Duodenal mucosa (tissue), 2 donors: ENCODE data around the gene GPATCH2L.

Source experiments
- H3K27ac ChIP-seq: one replicate; pipeline ENCODE4 v1.7.0; 2013; ENCODE audit warnings: low read depth, low read length
- H3K27me3 ChIP-seq, 2 donors: one replicate each; pipeline ENCODE4 v1.7.0; 2013; ENCODE audit warnings: low read length in 2 of 2, control low read depth in 1 of 2; ENCODE audit not compliant: insufficient read depth in 2 of 2, control insufficient read depth in 1 of 2
- H3K36me3 ChIP-seq, 2 donors: one replicate each; pipeline ENCODE4 v1.7.0; 2013; ENCODE audit warnings: low read length in 2 of 2, control low read depth in 1 of 2; ENCODE audit not compliant: insufficient read depth in 2 of 2, control insufficient read depth in 1 of 2
- H3K4me1 ChIP-seq, 2 donors: one replicate each; pipeline ENCODE4 v1.7.0; 2013; ENCODE audit warnings: low read length in 2 of 2, control low read depth in 1 of 2; ENCODE audit not compliant: insufficient read depth in 2 of 2, control insufficient read depth in 1 of 2
- H3K4me3 ChIP-seq, 2 donors: one replicate each; pipeline ENCODE4 v1.7.0; 2013; ENCODE audit warnings: low read length in 2 of 2, low read depth in 1 of 2
- H3K9ac ChIP-seq, 2 donors: one replicate each; pipeline ENCODE4 v1.7.0; 2013; ENCODE audit warnings: low read length in 2 of 2, low read depth in 1 of 2
- H3K9me3 ChIP-seq, 2 donors: one replicate each; pipeline ENCODE4 v1.7.0; 2013; ENCODE audit warnings: low read length in 2 of 2, control low read depth in 1 of 2; ENCODE audit not compliant: control insufficient read depth in 1 of 2

Gene GPATCH2L

DNA sequence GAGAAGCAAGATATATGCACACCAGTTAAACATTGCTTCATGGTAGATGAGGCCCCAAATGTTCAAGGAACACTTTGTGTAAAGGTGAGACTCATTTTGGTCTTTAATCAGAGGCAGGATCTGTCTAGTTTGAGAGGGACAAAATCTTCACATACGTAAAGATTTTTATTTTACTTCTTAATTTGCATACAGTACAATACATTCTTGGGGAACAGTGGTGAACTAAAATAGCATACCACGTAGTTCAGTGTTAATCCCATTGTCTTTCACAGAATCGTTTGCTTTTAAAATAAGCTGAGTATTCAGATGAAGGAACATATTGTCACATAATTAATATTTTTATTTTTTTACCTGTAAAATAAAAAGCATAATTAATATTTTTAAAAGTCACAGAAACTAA lies 43.3 kb downstream of the GPATCH2L start:
- Histone ChIP-seq H3K4me3 (no peak overlapping the region), H3K36me3 (peaks cover 19 to 67% of the 10 kb centered on the region in 2 donors), H3K9ac (no peak overlapping the region), H3K27me3 (no peaks in the 10 kb centered on the region), H3K4me1 (no peaks in the 10 kb centered on the region), H3K27ac (no peak overlapping the region), H3K9me3 (no peaks in the 10 kb centered on the region)

- H3K4me3 ChIP-seq: no peak overlapping the region
- no peaks in the 10 kb centered on the region for H3K9me3 ChIP-seq
- H3K4me1 ChIP-seq: no peaks in the 10 kb centered on the region
- H3K27ac ChIP-seq: no peak overlapping the region
- H3K36me3 ChIP-seq: peaks cover 17 to 70% of the 10 kb centered on the region in 2 donors
- no peak overlapping the region for H3K9ac ChIP-seq
- no peaks in the 10 kb centered on the region for H3K27me3 ChIP-seq
These were observed 45.4 kb downstream of the GPATCH2L start for GRCh38 chr14:76196980-76197695.

DNA sequence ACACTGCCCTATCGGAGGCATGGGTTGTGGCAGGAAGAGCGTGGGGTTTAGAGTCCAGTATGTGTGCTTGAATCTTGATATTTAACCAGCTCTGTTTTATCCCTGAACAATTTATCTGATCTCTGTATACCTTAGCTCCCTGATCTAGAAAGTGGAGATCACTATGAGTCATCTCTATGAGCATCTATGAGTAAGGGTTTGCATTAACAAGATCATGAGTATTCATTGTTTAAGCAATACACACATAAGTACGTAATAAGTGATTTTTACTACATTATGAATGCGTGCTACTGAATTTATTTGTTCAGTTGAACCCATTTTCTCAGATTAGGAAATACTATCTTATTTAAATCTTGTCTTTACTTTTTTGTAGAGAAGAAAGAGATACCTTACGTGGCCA lies 49.4 kb downstream of the GPATCH2L start:
- H3K9me3 ChIP-seq: no peaks in the 10 kb centered on the region
- H3K27ac ChIP-seq: no peak overlapping the region
- H3K4me3 ChIP-seq: no peak overlapping the region
- H3K27me3 ChIP-seq: no peaks in the 10 kb centered on the region
- H3K9ac ChIP-seq: no peak overlapping the region
- H3K4me1 ChIP-seq: no peaks in the 10 kb centered on the region
- peaks cover 4 to 59% of the 10 kb centered on the region in 2 donors for H3K36me3 ChIP-seq

GRCh38 chr14:76203086-76204001 lies 51.6 kb downstream of the GPATCH2L start:
- Histone ChIP-seq H3K4me1 (no peaks in the 10 kb centered on the region), H3K36me3 (peaks cover 3 to 42% of the 10 kb centered on the region in 2 donors), H3K9me3 (no peaks in the 10 kb centered on the region), H3K9ac (no peak overlapping the region), H3K27me3 (no peaks in the 10 kb centered on the region), H3K4me3 (no peak overlapping the region), H3K27ac (no peak overlapping the region)

GRCh38 chr14:76204461-76205230 lies 52.9 kb downstream of the GPATCH2L start:
- H3K27ac ChIP-seq: no peak overlapping the region
- H3K9me3 ChIP-seq: no peaks in the 10 kb centered on the region
- no peak overlapping the region for H3K4me3 ChIP-seq
- peaks cover 3 to 35% of the 10 kb centered on the region in 2 donors for H3K36me3 ChIP-seq
- no peaks in the 10 kb centered on the region for H3K27me3 ChIP-seq
- H3K9ac ChIP-seq: no peak overlapping the region
- H3K4me1 ChIP-seq: no peaks in the 10 kb centered on the region

GRCh38 chr14:76205708-76206107 lies 54.0 kb downstream of the GPATCH2L start:
- no peak overlapping the region for H3K9ac ChIP-seq
- H3K27me3 ChIP-seq: no peaks in the 10 kb centered on the region
- H3K4me3 ChIP-seq: no peak overlapping the region
- no peaks in the 10 kb centered on the region for H3K4me1 ChIP-seq
- no peaks in the 10 kb centered on the region for H3K9me3 ChIP-seq
- no peak overlapping the region for H3K27ac ChIP-seq
- H3K36me3 ChIP-seq: peaks cover 3 to 32% of the 10 kb centered on the region in 2 donors

GRCh38 chr14:76208340-76208739 lies 56.6 kb downstream of the GPATCH2L start:
- Histone ChIP-seq H3K27me3 (no peaks in the 10 kb centered on the region), H3K9me3 (no peaks in the 10 kb centered on the region), H3K4me3 (no peak overlapping the region), H3K36me3 (peaks cover 0 to 11% of the 10 kb centered on the region in 2 donors), H3K27ac (no peak overlapping the region), H3K4me1 (no peaks in the 10 kb centered on the region), H3K9ac (no peak overlapping the region)

DNA sequence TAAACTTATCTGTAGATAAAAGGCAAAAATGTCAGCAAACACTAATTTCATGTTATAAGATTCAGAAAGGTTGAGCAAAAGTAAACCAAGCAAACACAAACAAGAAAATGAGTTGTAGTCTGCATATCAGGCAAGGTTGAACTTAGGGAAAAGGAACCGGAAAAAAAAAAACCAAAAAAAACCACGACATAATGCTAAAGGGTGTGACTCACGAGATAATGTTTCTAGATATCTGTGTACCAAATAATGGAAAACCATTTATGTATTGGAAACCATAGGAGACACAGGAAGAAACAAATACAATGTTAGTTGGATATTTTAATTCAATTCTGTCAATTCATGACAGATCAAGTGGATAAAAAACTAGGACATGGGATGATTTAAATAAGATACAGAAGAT lies 60.5 kb downstream of the GPATCH2L start:
- no peak overlapping the region for H3K9ac ChIP-seq
- no peaks in the 10 kb centered on the region for H3K4me1 ChIP-seq
- no peak overlapping the region for H3K27ac ChIP-seq
- no peaks in the 10 kb centered on the region for H3K27me3 ChIP-seq
- H3K9me3 ChIP-seq: no peaks in the 10 kb centered on the region
- H3K36me3 ChIP-seq: no peaks in the 10 kb centered on the region
- no peak overlapping the region for H3K4me3 ChIP-seq

- H3K9ac ChIP-seq: no peak overlapping the region
- no peaks in the 10 kb centered on the region for H3K27me3 ChIP-seq
- no peaks in the 10 kb centered on the region for H3K4me1 ChIP-seq
- H3K27ac ChIP-seq: no peak overlapping the region
- no peak overlapping the region for H3K4me3 ChIP-seq
- H3K36me3 ChIP-seq: no peaks in the 10 kb centered on the region
- H3K9me3 ChIP-seq: peaks cover 0 to 3% of the 10 kb centered on the region in 2 donors
These were observed 65.5 kb downstream of the GPATCH2L start for GRCh38 chr14:76217179-76217578.

GRCh38 chr14:76218662-76219061 lies 66.9 kb downstream of the GPATCH2L start:
- Histone ChIP-seq H3K27ac (no peak overlapping the region), H3K4me1 (no peaks in the 10 kb centered on the region), H3K4me3 (no peak overlapping the region), H3K9ac (no peak overlapping the region), H3K27me3 (no peaks in the 10 kb centered on the region), H3K36me3 (no peaks in the 10 kb centered on the region), H3K9me3 (peaks cover 0 to 3% of the 10 kb centered on the region in 2 donors)
